Suprapubic skin (tissue), 4 donors: ENCODE results near the gene INTS11.
A peak's percentile ranks its signal among the peaks of the same experiment; 100 is the strongest.

Experiments used
- POLR2A ChIP-seq, 2 donors: fragments of 450-650 bp; IDR thresholded peaks; one replicate each; pipeline ENCODE4 v1.6.1; 2017; ENCODE audit warnings: antibody characterized with exemption in 2 of 2, mild to moderate bottlenecking in 2 of 2, moderate library complexity in 2 of 2
- POLR2AphosphoS5 ChIP-seq, 3 donors: sonication (generic); formaldehyde crosslinking; IDR thresholded peaks; one replicate each; pipeline ENCODE4 v1.6.1; 2017; ENCODE audit warnings: antibody characterized with exemption in 3 of 3
- TF ChIP-seq, protein P1 (sequence below), 2 donors: fragments of 200-600 bp in 1 of 2; fragments of 450-650 bp in 1 of 2; sonication (generic) in 1 of 2; IDR thresholded peaks; one replicate each; pipeline ENCODE4 v1.5.1; 2016 to 2019; ENCODE audit warnings: antibody characterized with exemption in 2 of 2, mild to moderate bottlenecking in 1 of 2, moderate library complexity in 1 of 2

DNA sequence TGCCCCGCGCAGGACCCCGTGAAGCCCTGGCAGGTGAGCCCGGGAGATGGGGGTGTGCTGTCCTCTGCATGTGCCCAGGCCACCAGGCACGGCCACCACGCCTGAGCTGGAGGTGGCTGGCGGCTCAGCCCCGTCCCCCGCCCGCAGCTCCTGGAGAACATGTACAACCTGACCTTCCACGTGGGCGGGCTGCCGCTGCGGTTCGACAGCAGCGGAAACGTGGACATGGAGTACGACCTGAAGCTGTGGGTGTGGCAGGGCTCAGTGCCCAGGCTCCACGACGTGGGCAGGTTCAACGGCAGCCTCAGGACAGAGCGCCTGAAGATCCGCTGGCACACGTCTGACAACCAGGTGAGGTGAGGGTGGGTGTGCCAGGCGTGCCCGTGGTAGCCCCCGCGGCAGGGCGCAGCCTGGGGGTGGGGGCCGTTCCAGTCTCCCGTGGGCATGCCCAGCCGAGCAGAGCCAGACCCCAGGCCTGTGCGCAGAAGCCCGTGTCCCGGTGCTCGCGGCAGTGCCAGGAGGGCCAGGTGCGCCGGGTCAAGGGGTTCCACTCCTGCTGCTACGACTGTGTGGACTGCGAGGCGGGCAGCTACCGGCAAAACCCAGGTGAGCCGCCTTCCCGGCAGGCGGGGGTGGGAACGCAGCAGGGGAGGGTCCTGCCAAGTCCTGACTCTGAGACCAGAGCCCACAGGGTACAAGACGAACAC, 8.5 kb upstream of the INTS11 start:
- TF ChIP-seq, protein P1, sequence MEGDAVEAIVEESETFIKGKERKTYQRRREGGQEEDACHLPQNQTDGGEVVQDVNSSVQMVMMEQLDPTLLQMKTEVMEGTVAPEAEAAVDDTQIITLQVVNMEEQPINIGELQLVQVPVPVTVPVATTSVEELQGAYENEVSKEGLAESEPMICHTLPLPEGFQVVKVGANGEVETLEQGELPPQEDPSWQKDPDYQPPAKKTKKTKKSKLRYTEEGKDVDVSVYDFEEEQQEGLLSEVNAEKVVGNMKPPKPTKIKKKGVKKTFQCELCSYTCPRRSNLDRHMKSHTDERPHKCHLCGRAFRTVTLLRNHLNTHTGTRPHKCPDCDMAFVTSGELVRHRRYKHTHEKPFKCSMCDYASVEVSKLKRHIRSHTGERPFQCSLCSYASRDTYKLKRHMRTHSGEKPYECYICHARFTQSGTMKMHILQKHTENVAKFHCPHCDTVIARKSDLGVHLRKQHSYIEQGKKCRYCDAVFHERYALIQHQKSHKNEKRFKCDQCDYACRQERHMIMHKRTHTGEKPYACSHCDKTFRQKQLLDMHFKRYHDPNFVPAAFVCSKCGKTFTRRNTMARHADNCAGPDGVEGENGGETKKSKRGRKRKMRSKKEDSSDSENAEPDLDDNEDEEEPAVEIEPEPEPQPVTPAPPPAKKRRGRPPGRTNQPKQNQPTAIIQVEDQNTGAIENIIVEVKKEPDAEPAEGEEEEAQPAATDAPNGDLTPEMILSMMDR (IDR thresholded peaks at IDR 0.05): no peak
- TF ChIP-seq POLR2A (IDR thresholded peaks at IDR 0.05): no peak
- TF ChIP-seq POLR2AphosphoS5 (IDR thresholded peaks at IDR 0.05): peak in 1 of 3 donors; percentile 76
